Measurements from ENCODE around the gene NDUFA12.

DNA sequence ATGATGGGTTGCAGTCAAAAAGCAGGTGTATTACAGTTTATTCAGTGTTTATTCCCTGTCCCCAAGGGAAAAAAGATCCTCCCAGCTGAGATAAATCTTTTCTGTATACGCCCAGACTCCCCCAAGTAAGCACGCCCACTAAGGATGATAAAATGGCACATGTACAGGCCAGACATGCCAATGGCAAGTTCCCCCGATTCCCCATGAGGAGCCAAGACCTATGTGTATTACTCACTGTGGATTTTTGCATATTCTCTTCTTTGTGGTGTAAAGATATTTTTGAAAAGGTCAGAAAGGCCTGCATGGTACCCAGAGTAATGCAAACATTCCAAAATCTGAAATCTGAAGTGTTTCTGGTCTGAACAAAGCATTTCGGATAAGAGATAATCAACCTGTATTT is 47.7 kb upstream of the NDUFA12 start:
- no peak for TF ChIP-seq POLR2AphosphoS5 (IDR thresholded peaks at IDR 0.05)
- TF ChIP-seq, protein P1, sequence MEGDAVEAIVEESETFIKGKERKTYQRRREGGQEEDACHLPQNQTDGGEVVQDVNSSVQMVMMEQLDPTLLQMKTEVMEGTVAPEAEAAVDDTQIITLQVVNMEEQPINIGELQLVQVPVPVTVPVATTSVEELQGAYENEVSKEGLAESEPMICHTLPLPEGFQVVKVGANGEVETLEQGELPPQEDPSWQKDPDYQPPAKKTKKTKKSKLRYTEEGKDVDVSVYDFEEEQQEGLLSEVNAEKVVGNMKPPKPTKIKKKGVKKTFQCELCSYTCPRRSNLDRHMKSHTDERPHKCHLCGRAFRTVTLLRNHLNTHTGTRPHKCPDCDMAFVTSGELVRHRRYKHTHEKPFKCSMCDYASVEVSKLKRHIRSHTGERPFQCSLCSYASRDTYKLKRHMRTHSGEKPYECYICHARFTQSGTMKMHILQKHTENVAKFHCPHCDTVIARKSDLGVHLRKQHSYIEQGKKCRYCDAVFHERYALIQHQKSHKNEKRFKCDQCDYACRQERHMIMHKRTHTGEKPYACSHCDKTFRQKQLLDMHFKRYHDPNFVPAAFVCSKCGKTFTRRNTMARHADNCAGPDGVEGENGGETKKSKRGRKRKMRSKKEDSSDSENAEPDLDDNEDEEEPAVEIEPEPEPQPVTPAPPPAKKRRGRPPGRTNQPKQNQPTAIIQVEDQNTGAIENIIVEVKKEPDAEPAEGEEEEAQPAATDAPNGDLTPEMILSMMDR (IDR thresholded peaks at IDR 0.05): no peak
